A673 (cell line): ENCODE results near the gene TRDN. TPM values are rescaled to one million over a fixed set of nuclear protein-coding genes. Genes with fewer than 3 reads are reported as not detected.
A peak's percentile ranks its signal among the peaks of the same experiment; 100 is the strongest.

Source experiments
- BruUV-seq: library from RNA; stranded (reverse); fragments of 400-500 nt; replicated peaks from 2 replicates; lab custom pipeline; 2021; lab: Mats Ljungman, UMichigan
- CTCF ChIA-PET: fragments of 300-600 bp; sonication (Branson Sonifier 250); formaldehyde crosslinking; loops from one replicate; lab custom pipeline; 2022; ENCODE audit warnings: antibody characterized with exemption; lab: Charles Lee
- POLR2A ChIA-PET: fragments of 300-600 bp; sonication (Branson Sonifier 250); formaldehyde crosslinking; loops from one replicate; lab custom pipeline; 2022; ENCODE audit warnings: antibody characterized with exemption; ENCODE audit not compliant: low non-redundant PET; lab: Charles Lee
- DNase-seq: peaks from one replicate; pipeline ENCODE4 v3.0.0-alpha.2; 2015; ENCODE audit warnings: low spot score
- H3K27ac ChIP-seq: fragments of 200-600 bp; sonication (generic); 2 replicates; pipeline ENCODE4 v1.5.1; 2016; ENCODE audit warnings: mixed run types, low read depth, mild to moderate bottlenecking, mixed read lengths, antibody characterized with exemption, low read length; ENCODE audit not compliant: poor library complexity, severe bottlenecking
- H3K27me3 ChIP-seq: fragments of 200-600 bp; sonication (generic); replicated peaks from 2 replicates; pipeline ENCODE4 v1.6.1; 2017; ENCODE audit warnings: mixed run types, low read depth, mild to moderate bottlenecking, mixed read lengths, antibody characterized with exemption, low read length; ENCODE audit not compliant: insufficient read depth, poor library complexity
- H3K36me3 ChIP-seq: fragments of 200-600 bp; sonication (generic); 2 replicates; pipeline ENCODE4 v1.6.1; 2016; ENCODE audit warnings: mixed run types, mild to moderate bottlenecking, mixed read lengths, antibody characterized with exemption, low read length; ENCODE audit not compliant: insufficient read depth, poor library complexity, severe bottlenecking
- H3K4me1 ChIP-seq: fragments of 200-600 bp; sonication (generic); 2 replicates; pipeline ENCODE4 v1.6.1; 2017; ENCODE audit warnings: mixed run types, mild to moderate bottlenecking, mixed read lengths, antibody characterized with exemption, low read length; ENCODE audit not compliant: insufficient read depth, poor library complexity, severe bottlenecking
- H3K4me3 ChIP-seq: fragments of 200-600 bp; sonication (generic); 2 replicates; pipeline ENCODE4 v1.5.1; 2016; ENCODE audit warnings: low read depth, mixed run types, mild to moderate bottlenecking, mixed read lengths, low read length; ENCODE audit not compliant: poor library complexity, severe bottlenecking
- H3K9me3 ChIP-seq: fragments of 200-600 bp; sonication (generic); 2 replicates; pipeline ENCODE4 v1.6.1; 2016; ENCODE audit warnings: mixed run types, low read depth, mild to moderate bottlenecking, mixed read lengths, antibody characterized with exemption, low read length; ENCODE audit not compliant: poor library complexity, severe bottlenecking
- EZH2 ChIP-seq: fragments of 200-600 bp; sonication (generic); IDR thresholded peaks from 2 replicates; pipeline ENCODE4 v1.6.1; 2017; ENCODE audit warnings: borderline replicate concordance, low read depth, mild to moderate bottlenecking, mixed read lengths, antibody characterized with exemption, low read length; ENCODE audit not compliant: poor library complexity, severe bottlenecking
- intact Hi-C: fragments of 100-400 bp; cut with micrococcal nuclease; formaldehyde crosslinking; loops from one replicate; pipeline ENCODE4 v1.10.0; 2022; ENCODE audit not compliant: unreplicated experiment
- total RNA-seq: library from RNA; stranded (reverse); gene quantifications from 2 replicates; pipeline ENCODE4 v1.2.3, GENCODE V29; 2021
- TF ChIP-seq, protein P1 (sequence below): fragments of 300-800, 200-600 bp; sonication (generic); conservative IDR thresholded peaks from 2 replicates; pipeline ENCODE4 v1.5.1; 2017; ENCODE audit warnings: low read depth, mild to moderate bottlenecking, antibody characterized with exemption, low read length, moderate library complexity, mixed read lengths

The TRDN gene
- total RNA-seq, 1 experiment from 2014 or later = 3.8 TPM

DNA sequence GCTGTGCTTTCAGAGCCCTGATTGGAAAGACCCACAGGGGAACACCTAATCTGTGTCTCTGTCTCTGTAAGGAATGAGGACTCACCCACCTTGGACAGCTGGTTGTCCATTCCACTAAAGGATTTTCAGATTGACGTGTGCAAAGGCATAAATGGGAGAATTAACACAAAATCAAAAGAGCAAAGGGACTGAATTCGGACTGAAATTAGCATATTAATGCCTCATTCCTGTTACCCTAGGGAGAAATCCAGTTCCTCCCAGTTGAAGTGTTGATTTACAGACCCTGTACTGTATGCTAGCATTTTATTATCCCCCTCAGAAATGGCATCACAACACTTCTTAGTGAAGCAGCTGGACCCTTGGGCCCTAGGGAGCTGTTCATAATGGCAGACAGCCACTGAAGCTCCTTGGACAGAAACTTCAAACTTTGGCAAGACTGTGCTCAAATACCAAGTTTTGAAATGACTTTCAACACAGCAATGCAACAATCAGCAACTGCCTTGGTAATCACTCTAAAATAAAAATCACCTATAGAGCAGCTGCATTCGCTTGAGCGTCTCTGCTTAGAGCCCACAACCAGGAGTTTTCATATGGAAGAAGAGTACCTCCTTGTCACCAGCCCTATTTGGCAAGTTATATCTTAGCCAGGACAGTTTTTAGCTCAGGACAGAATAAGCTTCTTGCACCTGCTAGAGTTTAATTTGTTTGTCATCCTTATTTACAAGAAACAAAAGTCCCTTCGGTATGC, 118.1 kb downstream of the TRDN start:
- BruUV-seq = no TSS peak
- no peak overlapping the region for H3K27ac ChIP-seq
- DNase-seq = peak; percentile 26
- H3K4me1 ChIP-seq = peaks cover 17% of the 10 kb centered on the region
- ChIA-PET CTCF (no interaction called here), POLR2A (no interaction called here)
- intact Hi-C loops = no loop called here
- no peaks in the 10 kb centered on the region for H3K27me3 ChIP-seq
- H3K4me3 ChIP-seq = no peak overlapping the region
- no peaks in the 10 kb centered on the region for H3K9me3 ChIP-seq
- no peak for TF ChIP-seq EZH2
- TF ChIP-seq, protein P1, sequence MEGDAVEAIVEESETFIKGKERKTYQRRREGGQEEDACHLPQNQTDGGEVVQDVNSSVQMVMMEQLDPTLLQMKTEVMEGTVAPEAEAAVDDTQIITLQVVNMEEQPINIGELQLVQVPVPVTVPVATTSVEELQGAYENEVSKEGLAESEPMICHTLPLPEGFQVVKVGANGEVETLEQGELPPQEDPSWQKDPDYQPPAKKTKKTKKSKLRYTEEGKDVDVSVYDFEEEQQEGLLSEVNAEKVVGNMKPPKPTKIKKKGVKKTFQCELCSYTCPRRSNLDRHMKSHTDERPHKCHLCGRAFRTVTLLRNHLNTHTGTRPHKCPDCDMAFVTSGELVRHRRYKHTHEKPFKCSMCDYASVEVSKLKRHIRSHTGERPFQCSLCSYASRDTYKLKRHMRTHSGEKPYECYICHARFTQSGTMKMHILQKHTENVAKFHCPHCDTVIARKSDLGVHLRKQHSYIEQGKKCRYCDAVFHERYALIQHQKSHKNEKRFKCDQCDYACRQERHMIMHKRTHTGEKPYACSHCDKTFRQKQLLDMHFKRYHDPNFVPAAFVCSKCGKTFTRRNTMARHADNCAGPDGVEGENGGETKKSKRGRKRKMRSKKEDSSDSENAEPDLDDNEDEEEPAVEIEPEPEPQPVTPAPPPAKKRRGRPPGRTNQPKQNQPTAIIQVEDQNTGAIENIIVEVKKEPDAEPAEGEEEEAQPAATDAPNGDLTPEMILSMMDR = no peak
- no peaks in the 10 kb centered on the region for H3K36me3 ChIP-seq

DNA sequence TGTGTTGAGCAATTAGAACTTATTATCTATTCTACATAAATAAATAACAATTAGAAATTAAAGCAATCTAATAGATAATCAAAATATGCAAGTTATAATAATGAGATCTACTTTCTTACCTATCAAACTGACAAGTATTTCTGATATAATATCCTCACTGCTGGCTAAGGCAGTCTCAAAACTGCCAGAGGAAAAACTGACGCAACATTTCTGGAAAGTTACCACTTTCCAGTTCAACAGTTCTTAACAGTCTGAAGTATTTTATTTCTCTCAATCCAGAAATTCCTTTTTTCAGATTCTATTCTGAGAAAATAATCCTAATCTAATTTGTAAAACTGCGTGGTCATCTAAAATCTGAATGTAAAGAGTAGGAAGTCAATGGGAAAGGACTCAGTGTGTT, 121.0 kb downstream of the TRDN start:
- no peaks in the 10 kb centered on the region for H3K27me3 ChIP-seq
- CTCF ChIA-PET = no interaction called here
- no peak for DNase-seq
- POLR2A ChIA-PET = no interaction called here
- H3K4me3 ChIP-seq = no peak overlapping the region
- intact Hi-C loops = no loop called here
- H3K36me3 ChIP-seq = no peaks in the 10 kb centered on the region
- no peaks in the 10 kb centered on the region for H3K9me3 ChIP-seq
- BruUV-seq = no TSS peak
- H3K4me1 ChIP-seq = peaks cover 17% of the 10 kb centered on the region
- peak overlapping the region; percentile 50 for H3K27ac ChIP-seq
- no peak for TF ChIP-seq EZH2
- TF ChIP-seq, protein P1 = no peak

- BruUV-seq = no TSS peak
- Histone ChIP-seq H3K9me3 (no peaks in the 10 kb centered on the region), H3K4me1 (peaks cover 13% of the 10 kb centered on the region), H3K27me3 (no peaks in the 10 kb centered on the region), H3K36me3 (no peaks in the 10 kb centered on the region), H3K4me3 (no peak overlapping the region), H3K27ac (no peak overlapping the region)
- peak; percentile 45 for DNase-seq
- POLR2A ChIA-PET = no interaction called here
- intact Hi-C loops = no loop called here
- TF ChIP-seq EZH2 = no peak
- TF ChIP-seq, protein P1 = no peak
- CTCF ChIA-PET = no interaction called here
These were observed 127.6 kb downstream of the TRDN start for GRCh38 chr6:123509112-123509511.
